Hepatic stellate cell (primary cell): ENCODE data around the gene BAAT.
A peak's percentile ranks its signal among the peaks of the same experiment; 100 is the strongest.

Experiments used
- DNase-seq: peaks from one replicate; pipeline ENCODE4 v3.0.0; 2011; ENCODE audit warnings: low spot score

Gene BAAT

GRCh38 chr9:101398068-101398929 lies 13.5 kb upstream of the BAAT start, which contains the start of the genes MRPL50 and ZNF189:
TSS of gene MRPL50 (minus strand) at chr9:101398618. CDS start at chr9:101398592, 26 bp downstream.
TSS of gene ZNF189 (plus strand) at chr9:101398851. CDS start at chr9:101399157, 306 bp downstream.
- peak; percentile 89 for DNase-seq

GRCh38 chr9:101397746-101398067 lies 12.9 kb upstream of the BAAT start:
- no peak for DNase-seq

GRCh38 chr9:101394687-101395086 lies 9.9 kb upstream of the BAAT start:
- DNase-seq = no peak

GRCh38 chr9:101393135-101393534 lies 8.3 kb upstream of the BAAT start:
- no peak for DNase-seq

- no peak for DNase-seq
Observed at GRCh38 chr9:101388507-101388993, 3.7 kb upstream of the BAAT start.

- no peak for DNase-seq
Observed at GRCh38 chr9:101387871-101388506, 3.2 kb upstream of the BAAT start.

GRCh38 chr9:101383361-101383760 lies 1.4 kb downstream of the BAAT start:
- no peak for DNase-seq

- no peak for DNase-seq
Observed at GRCh38 chr9:101381833-101382342, 2.9 kb downstream of the BAAT start.

- no peak for DNase-seq
Observed at GRCh38 chr9:101381118-101381517, 3.7 kb downstream of the BAAT start.

GRCh38 chr9:101380295-101380694 lies 4.5 kb downstream of the BAAT start:
- DNase-seq = no peak

GRCh38 chr9:101376111-101376848 lies 8.5 kb downstream of the BAAT start:
- no peak for DNase-seq

- no peak for DNase-seq
Observed at GRCh38 chr9:101375546-101375945, 9.3 kb downstream of the BAAT start.

- DNase-seq = no peak
Observed at GRCh38 chr9:101372327-101373118, 12.3 kb downstream of the BAAT start.

GRCh38 chr9:101371813-101372212 lies 13.0 kb downstream of the BAAT start:
- no peak for DNase-seq

- DNase-seq = no peak
Observed at GRCh38 chr9:101369884-101370531, 14.8 kb downstream of the BAAT start.

- no peak for DNase-seq
Observed at GRCh38 chr9:101369286-101369685, 15.5 kb downstream of the BAAT start.

- DNase-seq = no peak
Observed at GRCh38 chr9:101367323-101367722, 17.5 kb downstream of the BAAT start.

- DNase-seq = no peak
Observed at GRCh38 chr9:101366038-101366756, 18.6 kb downstream of the BAAT start.

GRCh38 chr9:101365181-101365580 lies 19.6 kb downstream of the BAAT start:
- DNase-seq = no peak

- no peak for DNase-seq
Observed at GRCh38 chr9:101362450-101362849, 22.4 kb downstream of the BAAT start.
